NCI-H82 treated with DMSO at 0.1 percent for 48 hours (cell line): ENCODE measurements around the gene SMS.

Source experiments
- DNase-seq: peaks from one replicate; lab custom pipeline; 2025; ENCODE audit not compliant: unreplicated experiment; lab: John Stamatoyannopoulos, UW

SMS gene

GRCh38 chrX:22037225-22037624 is 96.7 kb downstream of the SMS start:
- no peak for DNase-seq

- no peak for DNase-seq
Measured at GRCh38 chrX:22037911-22038537, 97.5 kb downstream of the SMS start.

- no peak for DNase-seq
Measured at GRCh38 chrX:22039541-22039940, 99.0 kb downstream of the SMS start.

- no peak for DNase-seq
Measured at GRCh38 chrX:22040184-22040583, 99.7 kb downstream of the SMS start.

GRCh38 chrX:22041907-22042530 is 101.5 kb downstream of the SMS start:
- DNase-seq, result no peak

- no peak for DNase-seq
Measured at GRCh38 chrX:22043872-22044271, 103.4 kb downstream of the SMS start.
